Measurements from ENCODE around the gene TRA2A.

DNA sequence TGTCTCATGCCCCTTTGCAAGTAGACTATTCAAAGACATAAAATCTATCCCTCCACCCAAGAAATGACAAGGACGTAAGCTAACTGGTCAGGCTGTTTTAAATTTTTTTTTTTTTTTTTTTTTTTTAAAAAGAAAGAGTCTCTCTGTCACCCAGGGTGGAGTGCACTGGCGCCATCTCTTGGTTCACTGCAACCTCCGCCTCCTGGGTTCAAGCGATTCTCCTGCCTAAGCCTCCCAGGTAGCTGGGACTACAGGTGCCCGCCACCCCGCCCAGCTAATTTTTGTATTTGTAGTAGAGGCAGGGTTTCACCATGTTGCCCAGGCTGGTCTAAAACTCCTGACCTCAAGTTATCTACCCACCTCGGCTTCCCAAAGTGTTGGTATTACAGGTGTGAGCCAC is 11.2 kb downstream of the TRA2A start:
- TF ChIP-seq EZH2phosphoT487 (IDR thresholded peaks at IDR 0.05; ENCODE audit: borderline replicate concordance, low read length) (no peak), EZH2 (IDR thresholded peaks at IDR 0.05; ENCODE audit: low read length, unreplicated experiment) (no peak)
- TF ChIP-seq, protein P1, sequence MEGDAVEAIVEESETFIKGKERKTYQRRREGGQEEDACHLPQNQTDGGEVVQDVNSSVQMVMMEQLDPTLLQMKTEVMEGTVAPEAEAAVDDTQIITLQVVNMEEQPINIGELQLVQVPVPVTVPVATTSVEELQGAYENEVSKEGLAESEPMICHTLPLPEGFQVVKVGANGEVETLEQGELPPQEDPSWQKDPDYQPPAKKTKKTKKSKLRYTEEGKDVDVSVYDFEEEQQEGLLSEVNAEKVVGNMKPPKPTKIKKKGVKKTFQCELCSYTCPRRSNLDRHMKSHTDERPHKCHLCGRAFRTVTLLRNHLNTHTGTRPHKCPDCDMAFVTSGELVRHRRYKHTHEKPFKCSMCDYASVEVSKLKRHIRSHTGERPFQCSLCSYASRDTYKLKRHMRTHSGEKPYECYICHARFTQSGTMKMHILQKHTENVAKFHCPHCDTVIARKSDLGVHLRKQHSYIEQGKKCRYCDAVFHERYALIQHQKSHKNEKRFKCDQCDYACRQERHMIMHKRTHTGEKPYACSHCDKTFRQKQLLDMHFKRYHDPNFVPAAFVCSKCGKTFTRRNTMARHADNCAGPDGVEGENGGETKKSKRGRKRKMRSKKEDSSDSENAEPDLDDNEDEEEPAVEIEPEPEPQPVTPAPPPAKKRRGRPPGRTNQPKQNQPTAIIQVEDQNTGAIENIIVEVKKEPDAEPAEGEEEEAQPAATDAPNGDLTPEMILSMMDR (conservative IDR thresholded peaks at IDR 0.05; ENCODE audit: low read depth, low read length) = peak; percentile 37
